Memory B cell (primary cell): ENCODE measurements around the gene KDM2B.
A peak's percentile ranks its signal among the peaks of the same experiment; 100 is the strongest.

Experiments
- ATAC-seq: fragments of 150-1000 bp; cut with Tn5 transposase; 2 replicates; pipeline ENCODE4 v1.10.0; 2021; ENCODE audit warnings: low read depth, mild to moderate bottlenecking, moderate library complexity
- DNase-seq, 2 donors: peaks; one replicate each; pipeline ENCODE4 v3.0.0; 2022; ENCODE audit warnings: low spot score in 2 of 2
- H3K27ac Mint-ChIP-seq: one replicate; pipeline ENCODE4 v1.8.0; 2022; ENCODE audit warnings: mild to moderate bottlenecking, moderate library complexity, mixed read lengths
- H3K27me3 Mint-ChIP-seq: one replicate; pipeline ENCODE4 v1.8.0; 2022; ENCODE audit warnings: mixed read lengths
- H3K36me3 Mint-ChIP-seq: one replicate; pipeline ENCODE4 v1.8.0; 2022; ENCODE audit warnings: mild to moderate bottlenecking, mixed read lengths
- H3K4me1 Mint-ChIP-seq: one replicate; pipeline ENCODE4 v1.8.0; 2022; ENCODE audit warnings: mixed read lengths
- H3K4me3 Mint-ChIP-seq: one replicate; pipeline ENCODE4 v1.8.0; 2022; ENCODE audit warnings: mild to moderate bottlenecking, moderate library complexity, mixed read lengths
- H3K9me3 Mint-ChIP-seq: one replicate; pipeline ENCODE4 v1.8.0; 2022; ENCODE audit warnings: mixed read lengths

KDM2B gene

DNA sequence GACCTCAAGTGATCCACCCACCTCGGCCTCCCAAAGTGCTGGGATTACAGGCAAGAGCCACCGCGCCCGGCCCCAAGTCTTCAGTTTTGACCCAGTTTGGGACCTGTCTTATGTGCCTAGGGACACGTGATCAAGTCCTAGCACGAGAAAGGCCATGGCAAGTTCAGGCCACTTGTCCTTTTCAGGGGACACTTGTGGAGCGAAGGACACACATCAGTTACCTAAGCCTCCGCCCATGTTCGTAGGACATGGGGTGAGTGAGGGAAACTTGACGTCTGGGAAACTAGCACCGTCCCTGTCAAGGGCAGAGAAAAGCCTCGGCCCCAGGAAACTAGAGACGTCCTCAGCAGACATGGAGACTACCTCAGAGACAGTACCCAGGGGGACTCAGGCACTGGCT lies 60.7 kb downstream of the KDM2B start:
- H3K9me3 Mint-ChIP-seq, result no peaks in the 10 kb centered on the region
- no peak for DNase-seq
- H3K27me3 Mint-ChIP-seq, result no peaks in the 10 kb centered on the region
- H3K4me1 Mint-ChIP-seq, result peaks cover 33% of the 10 kb centered on the region
- no peak overlapping the region for H3K4me3 Mint-ChIP-seq
- peaks cover 9% of the 10 kb centered on the region for H3K36me3 Mint-ChIP-seq
- no peak for ATAC-seq
- H3K27ac Mint-ChIP-seq, result no peak overlapping the region

DNA sequence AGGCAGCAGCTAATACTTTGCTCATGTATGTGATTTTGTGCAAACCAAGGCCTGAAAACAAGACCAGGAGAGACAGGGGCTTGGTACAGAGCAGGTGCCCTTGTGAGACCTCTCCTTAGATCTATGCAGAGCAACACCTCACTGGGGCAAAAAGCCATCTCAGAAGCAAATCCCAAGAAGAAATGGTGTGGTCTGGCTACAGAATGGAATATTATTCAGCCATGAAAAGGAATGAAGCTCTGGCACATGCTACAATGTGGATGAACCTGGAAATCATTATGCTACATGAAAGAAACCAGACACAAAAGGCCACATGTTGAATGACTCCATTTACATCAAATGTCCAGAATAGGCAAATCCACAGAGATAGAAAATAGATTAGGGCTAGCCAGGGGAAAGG lies 61.6 kb downstream of the KDM2B start:
- H3K9me3 Mint-ChIP-seq, result no peaks in the 10 kb centered on the region
- DNase-seq (no peak), ATAC-seq (no peak)
- H3K36me3 Mint-ChIP-seq, result peaks cover 9% of the 10 kb centered on the region
- H3K27ac Mint-ChIP-seq, result no peak overlapping the region
- H3K4me1 Mint-ChIP-seq, result peaks cover 33% of the 10 kb centered on the region
- no peaks in the 10 kb centered on the region for H3K27me3 Mint-ChIP-seq
- no peak overlapping the region for H3K4me3 Mint-ChIP-seq

DNA sequence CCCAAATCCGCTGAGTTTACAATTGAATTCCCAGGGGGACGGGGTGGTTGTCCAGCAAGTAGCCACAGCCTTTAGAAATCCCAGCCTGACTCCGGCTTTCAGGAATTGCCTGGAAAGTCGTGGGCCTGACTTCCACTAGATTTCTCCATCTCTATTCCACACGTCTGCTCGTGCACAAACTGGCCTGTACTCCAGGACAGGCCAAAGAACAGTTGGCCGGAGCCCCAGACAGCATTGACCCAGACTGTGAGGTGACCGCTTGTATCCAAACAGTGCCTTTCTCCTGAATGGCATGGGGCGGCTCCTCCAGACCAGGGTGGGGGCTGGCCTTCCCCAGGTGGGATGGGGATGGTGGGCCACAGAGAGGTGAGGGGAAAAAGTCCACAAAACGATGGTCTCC lies 62.2 kb downstream of the KDM2B start:
- Mint-ChIP-seq H3K36me3 (peaks cover 9% of the 10 kb centered on the region), H3K4me1 (peaks cover 31% of the 10 kb centered on the region), H3K27me3 (no peaks in the 10 kb centered on the region), H3K27ac (no peak overlapping the region), H3K9me3 (no peaks in the 10 kb centered on the region), H3K4me3 (no peak overlapping the region)
- DNase-seq, result no peak
- ATAC-seq, result no peak

DNA sequence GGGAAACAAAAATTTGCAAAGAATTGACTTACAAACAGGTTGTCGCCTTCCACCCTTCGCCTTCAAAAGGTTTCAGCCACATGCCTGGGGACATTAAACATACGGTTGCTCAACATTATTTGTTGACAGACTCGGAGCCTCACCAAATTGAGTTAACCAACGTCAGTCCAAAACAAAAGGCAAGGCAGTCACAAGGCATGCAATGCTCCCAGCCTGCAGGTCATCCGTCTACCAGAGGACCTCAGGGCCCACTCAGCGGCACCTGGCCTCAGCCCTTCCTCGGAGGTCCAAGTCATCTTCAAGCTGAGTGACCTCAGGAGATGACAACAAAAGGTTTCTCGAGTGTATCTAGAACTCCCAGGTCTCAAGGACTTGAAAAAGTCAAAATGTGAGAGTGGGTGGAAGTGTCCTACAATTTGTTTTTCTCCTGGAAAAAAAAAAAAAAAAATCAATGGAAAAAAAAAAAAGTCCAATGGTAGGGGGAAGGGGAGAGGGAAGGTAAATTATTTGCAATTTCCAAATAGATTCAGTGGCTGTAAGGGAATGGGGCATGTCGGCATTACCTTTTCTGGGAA lies 64.3 kb downstream of the KDM2B start:
- Mint-ChIP-seq H3K27ac (no peak overlapping the region), H3K27me3 (no peaks in the 10 kb centered on the region), H3K4me1 (peaks cover 25% of the 10 kb centered on the region), H3K9me3 (no peaks in the 10 kb centered on the region), H3K4me3 (no peak overlapping the region), H3K36me3 (peaks cover 15% of the 10 kb centered on the region)
- no peak for DNase-seq
- no peak for ATAC-seq

DNA sequence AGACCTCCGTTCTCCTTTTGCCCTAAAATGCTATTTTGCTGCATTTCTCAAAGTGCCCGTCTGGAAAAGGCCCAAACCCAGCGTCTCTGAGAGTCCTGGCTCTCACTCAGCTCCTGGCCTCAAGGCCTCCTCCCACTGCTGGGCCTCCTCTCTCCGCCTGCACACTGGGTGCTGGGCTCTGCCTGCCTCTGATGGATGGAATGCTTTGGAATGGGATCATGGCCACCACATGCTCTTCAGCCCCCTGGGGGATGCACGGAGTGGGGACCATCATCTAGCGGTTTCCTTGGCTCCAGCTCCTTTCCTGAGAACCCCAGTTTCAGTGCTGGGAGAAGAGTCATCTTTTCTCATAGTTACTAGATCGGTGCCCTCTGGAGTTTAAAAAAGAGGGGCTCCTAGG lies 65.2 kb downstream of the KDM2B start:
- Mint-ChIP-seq H3K4me3 (no peak overlapping the region), H3K4me1 (peaks cover 21% of the 10 kb centered on the region), H3K27ac (peak overlapping the region; percentile 91), H3K9me3 (no peaks in the 10 kb centered on the region), H3K36me3 (peaks cover 15% of the 10 kb centered on the region), H3K27me3 (no peaks in the 10 kb centered on the region)
- no peak for DNase-seq
- ATAC-seq, result no peak

DNA sequence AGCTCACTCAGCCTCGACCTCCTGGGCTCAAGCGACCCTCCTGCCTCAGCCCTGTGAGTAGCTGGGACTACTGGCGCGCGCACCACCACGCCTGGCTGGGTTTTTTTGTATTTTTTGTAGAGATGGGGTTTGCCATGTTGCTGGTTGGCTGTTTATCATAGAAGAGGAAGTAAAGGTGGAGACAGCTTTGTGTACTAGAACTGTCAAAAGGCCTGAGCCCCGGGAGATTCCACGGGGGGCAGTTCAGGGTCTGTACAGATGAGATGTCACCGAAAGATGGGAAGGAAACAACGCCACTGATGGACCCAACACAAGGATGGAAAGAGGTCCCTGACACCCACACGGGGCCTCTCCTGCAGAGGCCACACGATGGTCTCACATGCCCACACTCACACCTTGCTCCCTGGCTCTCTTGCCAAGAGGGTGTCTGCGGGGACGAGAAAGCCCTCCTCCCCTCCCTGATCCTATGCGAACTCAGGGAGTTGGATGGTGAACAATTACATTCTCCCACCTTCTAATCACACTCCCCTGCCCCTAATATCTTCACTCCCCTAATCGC lies 66.6 kb downstream of the KDM2B start:
- H3K4me1 Mint-ChIP-seq, result peaks cover 16% of the 10 kb centered on the region
- no peaks in the 10 kb centered on the region for H3K9me3 Mint-ChIP-seq
- ATAC-seq, result peak; percentile 93
- peak; percentile 58 to 74 for DNase-seq
- peak overlapping the region; percentile 90 for H3K27ac Mint-ChIP-seq
- H3K27me3 Mint-ChIP-seq, result no peaks in the 10 kb centered on the region
- peak overlapping the region; percentile 75 for H3K4me3 Mint-ChIP-seq
- H3K36me3 Mint-ChIP-seq, result peaks cover 14% of the 10 kb centered on the region

DNA sequence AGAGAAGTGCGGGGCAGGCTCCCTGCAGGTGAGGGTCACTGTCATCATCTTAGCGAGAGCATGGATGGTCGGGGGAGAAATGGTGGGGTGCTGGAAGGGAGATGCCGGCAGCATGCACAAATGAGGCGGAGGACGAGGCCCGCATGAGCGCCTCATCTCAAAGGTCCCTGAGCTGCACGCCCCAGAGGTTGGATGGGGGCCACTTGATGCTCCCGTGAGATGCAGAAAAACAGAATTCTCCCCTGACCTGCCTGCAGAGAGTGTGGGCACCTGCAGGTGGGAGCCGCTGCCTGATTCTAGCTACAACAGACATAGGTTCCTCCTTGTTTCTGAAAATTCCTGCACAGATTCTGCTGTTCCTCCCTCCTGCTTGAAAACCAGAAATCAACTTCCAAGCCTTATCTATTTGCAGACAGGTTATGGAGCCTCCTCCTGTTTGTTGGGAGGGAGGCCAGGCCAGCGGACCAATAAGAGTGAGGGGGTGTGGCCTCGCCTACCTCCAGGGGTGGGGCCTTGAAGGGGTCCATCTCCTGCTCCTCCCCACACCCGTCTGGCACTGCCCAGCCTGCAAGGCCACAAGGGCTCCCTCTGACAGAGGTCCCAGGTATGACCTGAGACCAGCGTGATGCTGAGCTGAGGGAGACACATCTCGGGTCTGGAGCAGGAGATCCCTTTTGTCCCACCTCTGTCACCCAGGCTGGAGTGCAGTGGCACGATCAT lies 67.2 kb downstream of the KDM2B start:
- Mint-ChIP-seq H3K27ac (peak overlapping the region; percentile 90), H3K9me3 (no peaks in the 10 kb centered on the region), H3K27me3 (no peaks in the 10 kb centered on the region), H3K4me3 (peak overlapping the region; percentile 75), H3K36me3 (peaks cover 13% of the 10 kb centered on the region), H3K4me1 (peaks cover 17% of the 10 kb centered on the region)
- ATAC-seq, result peak; percentile 51
- peak in 1 of 2 donors; percentile 39 for DNase-seq

DNA sequence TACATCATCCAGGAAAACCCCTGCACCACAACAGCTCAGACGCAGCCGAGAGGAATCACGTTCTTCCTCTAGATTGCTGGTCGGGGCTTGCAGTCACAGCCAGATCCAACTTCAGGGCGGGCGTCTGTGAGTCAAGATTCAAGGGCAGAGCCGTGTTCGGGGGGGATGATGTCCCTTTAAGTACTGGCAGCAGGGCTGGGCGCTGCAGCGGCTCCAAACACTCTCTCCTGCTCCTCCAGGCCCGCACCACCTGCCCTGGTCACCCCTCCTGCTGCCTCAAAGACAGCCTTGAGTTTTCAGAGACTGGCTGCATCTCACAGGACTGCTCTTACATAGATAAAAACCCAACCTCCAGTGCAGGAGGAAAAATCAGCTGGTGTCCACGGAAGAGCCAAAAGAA lies 68.3 kb downstream of the KDM2B start:
- DNase-seq, result no peak
- no peak overlapping the region for H3K27ac Mint-ChIP-seq
- H3K4me1 Mint-ChIP-seq, result peaks cover 18% of the 10 kb centered on the region
- H3K9me3 Mint-ChIP-seq, result no peaks in the 10 kb centered on the region
- no peaks in the 10 kb centered on the region for H3K27me3 Mint-ChIP-seq
- ATAC-seq, result no peak
- H3K4me3 Mint-ChIP-seq, result no peak overlapping the region
- peaks cover 14% of the 10 kb centered on the region for H3K36me3 Mint-ChIP-seq

DNA sequence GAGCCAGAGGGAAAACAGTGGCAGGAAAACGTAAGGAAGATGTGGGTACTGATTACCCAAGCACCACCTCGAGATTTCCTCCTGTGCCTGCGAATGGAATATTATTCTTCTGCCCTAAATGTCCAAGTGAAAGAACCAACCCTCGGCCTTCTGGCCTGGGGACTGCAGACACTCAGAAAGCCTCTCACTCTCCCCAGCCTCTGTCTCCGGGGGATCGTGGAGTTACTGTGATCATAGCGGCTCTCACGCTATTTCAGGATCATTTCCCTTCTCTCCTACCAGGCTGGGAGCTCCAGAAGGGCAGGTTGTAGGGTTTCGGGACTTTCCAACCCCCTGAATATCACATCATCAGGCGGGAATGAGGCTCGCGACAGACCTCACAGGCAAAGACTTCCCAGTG lies 68.9 kb downstream of the KDM2B start:
- Mint-ChIP-seq H3K4me1 (peaks cover 21% of the 10 kb centered on the region), H3K9me3 (no peaks in the 10 kb centered on the region), H3K36me3 (peaks cover 16% of the 10 kb centered on the region), H3K27me3 (no peaks in the 10 kb centered on the region), H3K27ac (no peak overlapping the region), H3K4me3 (no peak overlapping the region)
- no peak for DNase-seq
- ATAC-seq, result no peak

DNA sequence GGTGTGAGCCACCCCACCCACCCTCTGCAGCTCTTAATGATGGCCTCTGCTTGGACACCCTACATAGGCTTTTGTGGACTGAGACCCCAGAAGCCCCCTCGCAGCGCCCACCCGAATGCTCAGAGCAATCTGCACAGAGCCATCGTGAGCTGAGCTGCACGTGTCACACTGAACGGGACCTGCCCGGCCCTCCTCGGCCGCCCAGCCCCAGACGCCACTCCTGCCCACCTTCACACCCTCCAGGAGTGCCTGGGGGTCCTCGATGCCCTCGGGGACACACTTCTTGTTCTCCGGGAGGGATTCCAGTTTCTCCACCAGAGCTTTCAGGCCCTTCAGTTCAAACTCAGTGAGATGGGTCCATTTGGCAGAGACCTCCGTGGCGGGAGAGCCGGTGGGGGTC lies 71.5 kb downstream of the KDM2B start:
- Mint-ChIP-seq H3K27me3 (no peaks in the 10 kb centered on the region), H3K27ac (no peak overlapping the region), H3K9me3 (no peaks in the 10 kb centered on the region), H3K4me1 (peaks cover 13% of the 10 kb centered on the region), H3K36me3 (peaks cover 16% of the 10 kb centered on the region), H3K4me3 (no peak overlapping the region)
- ATAC-seq, result no peak
- DNase-seq, result no peak

DNA sequence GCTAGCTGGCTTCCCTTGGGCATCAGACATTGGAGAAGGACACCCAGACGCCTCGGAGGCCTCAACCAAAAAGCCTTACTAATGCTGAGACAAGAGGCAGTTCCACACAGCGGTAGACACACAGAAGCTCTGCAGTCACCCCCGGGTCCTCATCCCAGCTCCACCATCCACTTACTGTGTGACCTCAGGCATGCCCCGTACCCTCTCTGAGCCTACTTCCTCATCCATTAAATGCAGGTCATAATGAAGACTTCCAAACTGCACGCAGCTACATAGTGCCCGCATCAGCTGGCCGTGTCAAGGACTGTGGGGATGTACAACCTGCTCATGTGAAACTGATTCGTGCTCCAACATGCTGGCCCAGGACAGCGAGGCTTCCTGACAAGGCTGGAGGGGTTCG lies 72.3 kb downstream of the KDM2B start:
- peak overlapping the region; percentile 14 for H3K27ac Mint-ChIP-seq
- peaks cover 20% of the 10 kb centered on the region for H3K36me3 Mint-ChIP-seq
- H3K4me1 Mint-ChIP-seq, result peaks cover 9% of the 10 kb centered on the region

DNA sequence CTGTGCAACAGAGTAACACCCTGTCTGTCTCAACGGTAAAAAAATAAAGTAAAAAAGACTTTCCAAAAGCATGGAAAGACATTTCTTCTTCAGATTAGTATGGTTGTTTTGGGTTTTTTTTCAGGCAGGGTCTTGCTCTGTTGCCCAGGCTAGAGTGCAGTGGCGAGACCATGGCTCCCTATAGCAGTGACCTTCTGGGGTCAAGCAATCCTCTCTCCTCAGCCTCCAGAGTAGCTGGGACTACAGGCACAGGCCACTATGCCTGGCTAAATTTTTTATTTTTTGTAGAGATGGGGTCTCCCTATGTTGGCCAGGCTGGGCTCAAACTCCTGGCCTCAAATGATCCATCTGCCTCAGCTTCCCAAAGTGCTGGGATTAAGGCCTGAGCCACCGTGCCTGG lies 72.8 kb downstream of the KDM2B start:
- Mint-ChIP-seq H3K4me1 (peaks cover 8% of the 10 kb centered on the region), H3K9me3 (no peaks in the 10 kb centered on the region), H3K36me3 (peaks cover 19% of the 10 kb centered on the region), H3K27me3 (no peaks in the 10 kb centered on the region), H3K27ac (no peak overlapping the region), H3K4me3 (no peak overlapping the region)
- DNase-seq (no peak), ATAC-seq (no peak)

More for the DNA sequence above, 72.3 kb downstream of the KDM2B start:
- DNase-seq (no peak), ATAC-seq (no peak)
- H3K4me3 Mint-ChIP-seq, result no peak overlapping the region
- H3K9me3 Mint-ChIP-seq, result no peaks in the 10 kb centered on the region
- no peaks in the 10 kb centered on the region for H3K27me3 Mint-ChIP-seq

DNA sequence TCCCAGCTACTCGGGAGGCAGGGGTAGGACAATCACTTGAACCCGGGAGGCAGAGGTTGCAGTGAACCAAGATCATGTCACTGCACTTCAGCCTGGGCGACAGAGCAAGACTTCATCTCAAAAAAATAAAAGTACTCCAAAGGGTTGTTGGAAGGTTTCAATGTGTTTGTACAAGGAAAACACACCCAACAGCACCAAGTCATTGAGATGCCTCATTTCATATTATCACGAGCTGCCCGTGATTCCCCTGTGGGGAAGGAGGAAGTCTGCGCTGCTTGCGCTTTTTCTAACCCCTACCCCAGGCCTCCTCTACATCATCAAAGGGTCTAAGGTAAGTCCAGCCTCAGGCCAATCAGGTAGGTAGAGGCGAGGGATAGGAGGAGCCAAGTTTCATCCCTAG lies 73.6 kb downstream of the KDM2B start:
- Mint-ChIP-seq H3K9me3 (no peaks in the 10 kb centered on the region), H3K36me3 (peaks cover 16% of the 10 kb centered on the region), H3K27ac (peak overlapping the region; percentile 53)

DNA sequence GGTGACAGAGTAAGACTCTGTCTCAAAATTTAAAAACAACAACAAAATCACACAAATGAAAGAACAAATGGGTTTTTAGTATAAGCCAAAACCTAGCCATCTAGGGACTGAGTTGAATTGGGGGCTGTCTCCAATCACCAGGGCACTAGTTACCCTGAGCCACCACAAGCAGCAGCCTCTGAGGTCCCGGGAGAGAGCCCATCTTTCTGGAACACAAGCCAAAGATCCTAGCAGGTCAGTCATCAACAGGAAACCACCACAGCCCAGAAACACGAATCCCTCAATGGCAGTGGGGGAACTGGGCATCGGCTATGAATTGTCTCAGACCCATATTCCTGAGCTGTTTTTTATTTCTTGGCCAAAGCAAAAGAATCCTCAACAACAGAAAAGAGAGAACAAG lies 75.3 kb downstream of the KDM2B start:
- H3K4me3 Mint-ChIP-seq, result no peak overlapping the region
- no peaks in the 10 kb centered on the region for H3K27me3 Mint-ChIP-seq
- ATAC-seq (no peak), DNase-seq (no peak)
- peaks cover 16% of the 10 kb centered on the region for H3K36me3 Mint-ChIP-seq
- H3K9me3 Mint-ChIP-seq, result no peaks in the 10 kb centered on the region
- peaks cover 8% of the 10 kb centered on the region for H3K4me1 Mint-ChIP-seq
- H3K27ac Mint-ChIP-seq, result no peak overlapping the region

More for the DNA sequence above, 73.6 kb downstream of the KDM2B start:
- peaks cover 8% of the 10 kb centered on the region for H3K4me1 Mint-ChIP-seq
- no peak overlapping the region for H3K4me3 Mint-ChIP-seq
- H3K27me3 Mint-ChIP-seq, result no peaks in the 10 kb centered on the region
- DNase-seq (no peak), ATAC-seq (no peak)

DNA sequence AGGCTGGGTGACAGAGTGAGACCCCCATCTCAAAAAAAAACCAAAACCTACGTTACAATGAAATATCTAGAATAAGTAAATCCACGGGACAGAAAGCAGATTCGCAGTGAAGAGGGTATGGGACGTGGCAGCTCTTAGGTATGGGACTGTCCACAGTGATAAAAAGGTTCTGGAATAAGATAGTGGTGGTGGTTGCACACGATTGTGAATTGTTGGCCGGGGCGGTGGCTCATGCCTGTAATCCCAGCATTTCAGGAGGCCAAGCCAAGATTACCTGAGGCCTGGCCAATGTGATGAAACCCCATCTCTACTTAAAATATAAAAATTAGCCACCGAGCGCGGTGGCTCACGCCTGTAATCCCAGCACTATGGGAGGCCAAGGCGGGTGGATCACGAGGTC lies 76.3 kb downstream of the KDM2B start:
- ATAC-seq (no peak), DNase-seq (no peak)
- Mint-ChIP-seq H3K9me3 (no peaks in the 10 kb centered on the region), H3K36me3 (peaks cover 12% of the 10 kb centered on the region), H3K27me3 (no peaks in the 10 kb centered on the region), H3K4me3 (no peak overlapping the region), H3K4me1 (peaks cover 8% of the 10 kb centered on the region), H3K27ac (no peak overlapping the region)
